Duodenal mucosa (tissue), 2 donors: Measurements from ENCODE around the gene ZNF524.
"Not testable (repeated sequence)": the region's sequence is repeated elsewhere in the genome, so short reads cannot be mapped to it uniquely, and the experiment has no call there.

Experiments
- H3K27ac ChIP-seq: one replicate; pipeline ENCODE4 v1.7.0; 2013; ENCODE audit warnings: low read depth, low read length
- H3K27me3 ChIP-seq, 2 donors: one replicate each; pipeline ENCODE4 v1.7.0; 2013; ENCODE audit warnings: low read length in 2 of 2, control low read depth in 1 of 2; ENCODE audit not compliant: insufficient read depth in 2 of 2, control insufficient read depth in 1 of 2
- H3K36me3 ChIP-seq, 2 donors: one replicate each; pipeline ENCODE4 v1.7.0; 2013; ENCODE audit warnings: low read length in 2 of 2, control low read depth in 1 of 2; ENCODE audit not compliant: insufficient read depth in 2 of 2, control insufficient read depth in 1 of 2
- H3K4me1 ChIP-seq, 2 donors: one replicate each; pipeline ENCODE4 v1.7.0; 2013; ENCODE audit warnings: low read length in 2 of 2, control low read depth in 1 of 2; ENCODE audit not compliant: insufficient read depth in 2 of 2, control insufficient read depth in 1 of 2
- H3K4me3 ChIP-seq, 2 donors: one replicate each; pipeline ENCODE4 v1.7.0; 2013; ENCODE audit warnings: low read length in 2 of 2, low read depth in 1 of 2
- H3K9ac ChIP-seq, 2 donors: one replicate each; pipeline ENCODE4 v1.7.0; 2013; ENCODE audit warnings: low read length in 2 of 2, low read depth in 1 of 2
- H3K9me3 ChIP-seq, 2 donors: one replicate each; pipeline ENCODE4 v1.7.0; 2013; ENCODE audit warnings: low read length in 2 of 2, control low read depth in 1 of 2; ENCODE audit not compliant: control insufficient read depth in 1 of 2

Gene ZNF524

GRCh38 chr19:55581145-55581822 lies 18.8 kb upstream of the ZNF524 start:
- peak overlapping the region; percentile 72 to 76 for H3K9ac ChIP-seq
- H3K27ac ChIP-seq = peak overlapping the region; percentile 70
- no peaks in the 10 kb centered on the region for H3K36me3 ChIP-seq
- no peaks in the 10 kb centered on the region for H3K9me3 ChIP-seq
- H3K4me1 ChIP-seq = peaks cover 16 to 23% of the 10 kb centered on the region in 2 donors
- peaks cover 0 to 4% of the 10 kb centered on the region in 2 donors for H3K27me3 ChIP-seq
- H3K4me3 ChIP-seq = peak overlapping the region; percentile 80 to 81

- H3K9ac ChIP-seq = no peak overlapping the region
- H3K4me1 ChIP-seq = peaks cover 16 to 25% of the 10 kb centered on the region in 2 donors
- H3K27ac ChIP-seq = no peak overlapping the region
- no peaks in the 10 kb centered on the region for H3K36me3 ChIP-seq
- peaks cover 0 to 4% of the 10 kb centered on the region in 2 donors for H3K27me3 ChIP-seq
- H3K4me3 ChIP-seq = peak overlapping the region in 1 of 2 donors; percentile 81
- no peaks in the 10 kb centered on the region for H3K9me3 ChIP-seq
Measured at GRCh38 chr19:55581823-55582223, 18.3 kb upstream of the ZNF524 start.

GRCh38 chr19:55582284-55582683 lies 17.8 kb upstream of the ZNF524 start:
- H3K9me3 ChIP-seq, H3K27ac ChIP-seq, H3K36me3 ChIP-seq, H3K4me3 ChIP-seq, H3K27me3 ChIP-seq, H3K9ac ChIP-seq: not testable (repeated sequence)
- peaks cover 16 to 29% of the 10 kb centered on the region in 2 donors for H3K4me1 ChIP-seq

- not testable (repeated sequence) for H3K27ac ChIP-seq, H3K36me3 ChIP-seq, H3K4me3 ChIP-seq, H3K9me3 ChIP-seq, H3K27me3 ChIP-seq, H3K9ac ChIP-seq
- peaks cover 16 to 30% of the 10 kb centered on the region in 2 donors for H3K4me1 ChIP-seq
Measured at GRCh38 chr19:55583897-55584296, 16.2 kb upstream of the ZNF524 start.

GRCh38 chr19:55584871-55585270 lies 15.2 kb upstream of the ZNF524 start:
- Histone ChIP-seq H3K4me1 (peaks cover 12 to 27% of the 10 kb centered on the region in 2 donors), H3K27ac (no peak overlapping the region), H3K27me3 (peaks cover 0 to 4% of the 10 kb centered on the region in 2 donors), H3K36me3 (no peaks in the 10 kb centered on the region), H3K9me3 (no peaks in the 10 kb centered on the region), H3K4me3 (no peak overlapping the region), H3K9ac (no peak overlapping the region)

GRCh38 chr19:55585658-55586339 lies 14.3 kb upstream of the ZNF524 start:
- peak overlapping the region in 1 of 2 donors; percentile 51 for H3K9ac ChIP-seq
- no peak overlapping the region for H3K27ac ChIP-seq
- H3K4me3 ChIP-seq = peak overlapping the region; percentile 41 to 59
- no peaks in the 10 kb centered on the region for H3K9me3 ChIP-seq
- no peaks in the 10 kb centered on the region for H3K36me3 ChIP-seq
- H3K27me3 ChIP-seq = peaks cover 0 to 4% of the 10 kb centered on the region in 2 donors
- H3K4me1 ChIP-seq = peaks cover 12 to 24% of the 10 kb centered on the region in 2 donors

- Histone ChIP-seq H3K27me3 (peaks cover 0 to 4% of the 10 kb centered on the region in 2 donors), H3K36me3 (peaks cover under 1 to 2% of the 10 kb centered on the region in 2 donors), H3K4me1 (peaks cover 0 to 12% of the 10 kb centered on the region in 2 donors), H3K27ac (no peak overlapping the region), H3K9me3 (no peaks in the 10 kb centered on the region), H3K4me3 (peak overlapping the region; percentile 67 to 69), H3K9ac (peak overlapping the region in 1 of 2 donors; percentile 24)
Measured at GRCh38 chr19:55586976-55587668, 13.0 kb upstream of the ZNF524 start.

- H3K36me3 ChIP-seq = peaks cover 2 to 3% of the 10 kb centered on the region in 2 donors
Measured at GRCh38 chr19:55588738-55589137, 11.3 kb upstream of the ZNF524 start.

GRCh38 chr19:55590109-55590508 lies 10.0 kb upstream of the ZNF524 start:
- Histone ChIP-seq H3K36me3 (peaks cover 8% of the 10 kb centered on the region in 2 donors), H3K4me3 (no peak overlapping the region), H3K4me1 (peaks cover 0 to 12% of the 10 kb centered on the region in 2 donors), H3K9me3 (no peaks in the 10 kb centered on the region), H3K27me3 (no peaks in the 10 kb centered on the region), H3K27ac (no peak overlapping the region), H3K9ac (no peak overlapping the region)

More at GRCh38 chr19:55588738-55589137, 11.3 kb upstream of the ZNF524 start:
- Histone ChIP-seq H3K27ac (no peak overlapping the region), H3K27me3 (peaks cover 0 to 4% of the 10 kb centered on the region in 2 donors), H3K9me3 (no peaks in the 10 kb centered on the region), H3K9ac (no peak overlapping the region), H3K4me3 (no peak overlapping the region), H3K4me1 (peaks cover 0 to 12% of the 10 kb centered on the region in 2 donors)

GRCh38 chr19:55590617-55591016 lies 9.5 kb upstream of the ZNF524 start:
- H3K9me3 ChIP-seq = no peaks in the 10 kb centered on the region
- no peak overlapping the region for H3K4me3 ChIP-seq
- H3K27ac ChIP-seq = no peak overlapping the region
- no peaks in the 10 kb centered on the region for H3K27me3 ChIP-seq
- H3K36me3 ChIP-seq = peaks cover 12 to 13% of the 10 kb centered on the region in 2 donors
- H3K4me1 ChIP-seq = peaks cover 0 to 12% of the 10 kb centered on the region in 2 donors
- H3K9ac ChIP-seq = no peak overlapping the region
